Measurements from ENCODE around the gene WDR86.

DNA sequence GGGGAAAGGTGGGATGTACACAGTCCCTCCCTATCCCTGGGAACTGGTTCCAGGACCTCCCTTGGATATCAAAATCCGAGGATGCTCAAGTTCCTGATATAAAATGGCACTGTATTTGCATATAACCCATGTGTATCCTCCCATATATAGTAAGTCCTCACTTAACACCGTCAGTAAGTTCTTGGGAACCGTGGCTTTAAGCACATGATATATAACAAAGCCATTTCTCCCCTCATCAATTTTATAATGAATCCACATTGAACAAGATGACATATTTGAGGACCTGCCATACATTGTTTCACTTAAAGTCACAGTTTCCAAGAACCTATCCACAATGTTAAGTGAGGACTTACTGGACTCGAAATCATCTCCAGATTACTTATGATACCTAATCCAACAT, 24.7 kb upstream of the WDR86 start:
- TF ChIP-seq POLR2AphosphoS5 (IDR thresholded peaks at IDR 0.05; ENCODE audit: low read depth) (no peak), CTCF (conservative IDR thresholded peaks at IDR 0.05; ENCODE audit: low read depth in 2 of 2) (no peak)

All from GM23338 (cell line).